Measurements from ENCODE around the gene AATF.
"Not testable (repeated sequence)": the region's sequence is repeated elsewhere in the genome, so short reads cannot be mapped to it uniquely, and the experiment has no call there.

AATF gene

DNA sequence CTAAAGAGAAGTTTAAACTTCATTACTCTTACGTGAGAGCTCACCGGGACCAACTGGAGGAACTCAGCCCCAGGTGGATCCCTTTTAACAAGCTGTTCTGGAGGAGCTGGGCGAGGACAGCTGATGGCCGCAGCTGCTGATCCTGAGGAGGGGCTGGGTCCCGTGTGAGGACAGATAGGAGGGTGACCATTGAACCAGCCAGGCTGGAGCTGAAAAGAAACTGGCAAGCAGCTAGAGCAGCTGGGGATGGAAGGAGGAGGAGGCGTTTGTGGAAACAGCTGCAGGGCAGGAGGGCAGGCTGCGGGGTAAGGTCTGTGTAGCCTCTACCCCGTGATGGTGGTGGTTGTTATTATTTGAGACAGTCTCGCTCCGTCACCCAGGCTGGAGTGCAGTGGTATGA lies 119.5 kb downstream of the AATF start:
- no peak overlapping the region for H3K4me3 ChIP-seq (ENCODE audit: low read depth, low read length)
- TF ChIP-seq, protein P1, sequence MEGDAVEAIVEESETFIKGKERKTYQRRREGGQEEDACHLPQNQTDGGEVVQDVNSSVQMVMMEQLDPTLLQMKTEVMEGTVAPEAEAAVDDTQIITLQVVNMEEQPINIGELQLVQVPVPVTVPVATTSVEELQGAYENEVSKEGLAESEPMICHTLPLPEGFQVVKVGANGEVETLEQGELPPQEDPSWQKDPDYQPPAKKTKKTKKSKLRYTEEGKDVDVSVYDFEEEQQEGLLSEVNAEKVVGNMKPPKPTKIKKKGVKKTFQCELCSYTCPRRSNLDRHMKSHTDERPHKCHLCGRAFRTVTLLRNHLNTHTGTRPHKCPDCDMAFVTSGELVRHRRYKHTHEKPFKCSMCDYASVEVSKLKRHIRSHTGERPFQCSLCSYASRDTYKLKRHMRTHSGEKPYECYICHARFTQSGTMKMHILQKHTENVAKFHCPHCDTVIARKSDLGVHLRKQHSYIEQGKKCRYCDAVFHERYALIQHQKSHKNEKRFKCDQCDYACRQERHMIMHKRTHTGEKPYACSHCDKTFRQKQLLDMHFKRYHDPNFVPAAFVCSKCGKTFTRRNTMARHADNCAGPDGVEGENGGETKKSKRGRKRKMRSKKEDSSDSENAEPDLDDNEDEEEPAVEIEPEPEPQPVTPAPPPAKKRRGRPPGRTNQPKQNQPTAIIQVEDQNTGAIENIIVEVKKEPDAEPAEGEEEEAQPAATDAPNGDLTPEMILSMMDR (IDR thresholded peaks at IDR 0.05; ENCODE audit: low read depth, low read length, missing control alignments), result no peak
- DNase-seq (ENCODE audit: low read depth), result no peak

DNA sequence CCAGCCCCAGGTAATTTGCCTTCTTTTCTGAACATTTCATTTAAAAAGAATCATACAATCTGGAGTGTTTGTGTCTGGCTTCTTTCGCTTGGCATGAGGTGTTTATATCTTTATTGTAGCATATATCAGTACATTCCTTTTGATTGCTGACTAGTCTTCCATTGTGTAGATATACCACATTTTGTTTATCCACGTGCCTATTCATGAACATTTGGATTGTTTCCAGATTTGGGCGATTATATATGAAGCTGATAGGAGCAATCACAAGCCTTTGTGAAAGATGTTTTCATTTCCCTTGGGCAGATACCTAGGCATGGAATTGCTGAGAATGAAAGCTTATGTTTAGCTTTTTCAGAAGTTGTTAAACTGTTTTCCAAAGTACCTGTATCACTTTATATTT lies 120.3 kb downstream of the AATF start:
- H3K4me3 ChIP-seq (ENCODE audit: low read depth, low read length), result no peak overlapping the region
- TF ChIP-seq, protein P1 (IDR thresholded peaks at IDR 0.05; ENCODE audit: low read depth, low read length, missing control alignments), result no peak
- no peak for DNase-seq (ENCODE audit: low read depth)

DNA sequence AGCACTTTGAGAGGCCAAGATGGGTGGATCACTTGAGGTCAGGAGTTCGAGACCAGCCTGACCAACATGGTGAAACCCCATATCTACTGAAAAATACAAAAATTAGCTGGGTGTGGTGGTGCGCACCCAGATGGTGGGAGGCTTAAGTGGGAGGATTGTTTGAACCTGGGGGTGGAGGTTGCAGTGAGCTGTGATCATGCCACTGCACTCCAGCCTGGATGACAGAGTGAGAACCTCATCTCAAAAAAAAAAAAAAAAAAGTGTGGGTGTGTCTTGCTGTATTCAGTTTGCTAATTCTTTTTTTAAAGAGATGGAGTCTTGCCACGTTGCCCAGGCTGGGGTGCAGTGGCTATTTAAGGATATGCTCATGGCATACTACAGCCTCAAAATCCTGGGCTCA lies 124.7 kb downstream of the AATF start:
- H3K4me3 ChIP-seq (ENCODE audit: low read depth, low read length); DNase-seq (ENCODE audit: low read depth): not testable (repeated sequence)

GRCh38 chr17:37079065-37079708 lies 130.4 kb downstream of the AATF start:
- no peak for DNase-seq (ENCODE audit: low read depth)
- no peak overlapping the region for H3K4me3 ChIP-seq (ENCODE audit: low read depth, low read length)
- TF ChIP-seq, protein P1 (IDR thresholded peaks at IDR 0.05; ENCODE audit: low read depth, low read length, missing control alignments), result no peak

DNA sequence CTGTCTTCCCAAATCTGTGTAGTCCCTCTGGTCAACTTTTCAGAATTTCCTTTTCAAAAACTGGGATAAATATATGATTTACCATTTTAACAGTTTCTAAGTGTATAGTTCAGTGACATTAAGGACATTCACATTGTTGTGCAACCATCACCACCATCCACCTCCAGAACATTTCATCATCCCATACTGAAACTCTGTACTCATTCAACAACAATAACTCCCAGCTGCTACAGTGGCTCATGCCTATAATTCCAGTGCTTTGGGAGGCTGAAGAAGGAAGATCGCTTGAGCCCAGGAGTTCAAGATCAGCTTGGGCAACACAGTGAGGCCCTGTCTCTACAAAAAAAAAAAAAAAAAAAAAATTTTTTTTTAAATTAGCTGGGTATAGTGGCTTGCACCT lies 131.0 kb downstream of the AATF start:
- TF ChIP-seq, protein P1 (IDR thresholded peaks at IDR 0.05; ENCODE audit: low read depth, low read length, missing control alignments), result no peak
- DNase-seq (ENCODE audit: low read depth), result no peak
- H3K4me3 ChIP-seq (ENCODE audit: low read depth, low read length), result no peak overlapping the region

DNA sequence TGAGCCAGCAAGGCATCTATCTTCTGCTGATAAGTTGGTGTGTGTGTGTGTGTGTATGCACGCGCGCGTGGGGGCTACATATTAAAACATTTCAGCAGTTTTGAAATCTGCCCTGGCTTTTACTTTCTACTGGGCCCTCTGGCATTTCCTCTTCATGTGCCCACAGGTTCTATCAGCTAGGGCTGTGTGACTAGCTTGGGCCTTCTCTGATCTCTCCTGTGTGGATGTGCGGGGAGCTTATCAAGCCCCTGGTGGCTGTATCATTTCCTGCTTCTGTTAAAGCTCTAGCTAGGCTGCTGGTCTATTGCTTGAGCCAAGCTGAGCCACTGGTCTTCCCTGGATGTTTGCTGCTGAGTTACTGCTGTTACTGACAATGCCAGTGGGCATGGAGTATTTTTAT lies 132.5 kb downstream of the AATF start:
- DNase-seq (ENCODE audit: low read depth), result no peak
- TF ChIP-seq, protein P1 (IDR thresholded peaks at IDR 0.05; ENCODE audit: low read depth, low read length, missing control alignments), result no peak
- no peak overlapping the region for H3K4me3 ChIP-seq (ENCODE audit: low read depth, low read length)

DNA sequence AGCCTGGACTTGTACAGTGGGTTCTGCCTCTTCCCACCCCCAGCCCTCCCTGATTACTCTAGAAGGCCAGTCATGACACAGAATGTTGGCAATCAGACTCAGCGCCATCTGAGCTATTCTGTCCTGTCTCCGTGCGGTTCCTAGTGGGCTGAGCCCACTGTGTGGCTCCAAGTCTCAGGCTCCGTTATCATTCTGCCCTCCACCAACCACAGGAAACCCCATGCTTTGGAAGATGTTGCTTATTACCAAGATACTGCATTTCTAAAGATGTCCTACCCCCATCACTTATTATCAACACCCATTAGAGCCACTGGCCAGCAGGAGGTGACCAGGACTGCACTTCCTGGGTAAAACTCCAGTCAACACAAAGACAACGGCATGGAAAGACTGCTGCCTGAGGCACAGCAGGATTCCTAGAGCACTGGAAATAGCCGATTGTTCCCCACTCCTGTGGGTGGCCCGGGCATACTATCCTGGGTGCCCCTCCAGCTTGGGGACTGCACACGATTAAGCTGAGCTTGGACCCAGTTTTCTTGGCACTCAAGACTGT lies 133.6 kb downstream of the AATF start:
- DNase-seq (ENCODE audit: low read depth), result no peak
- TF ChIP-seq, protein P1 (IDR thresholded peaks at IDR 0.05; ENCODE audit: low read depth, low read length, missing control alignments), result no peak

More for the DNA sequence above, 133.6 kb downstream of the AATF start:
- no peak overlapping the region for H3K4me3 ChIP-seq (ENCODE audit: low read depth, low read length)
